ENCODE results near the gene KIAA1958. TPM values are rescaled to one million over a fixed set of nuclear protein-coding genes. Genes with fewer than 3 reads are reported as not detected.

Gene KIAA1958
- total RNA-seq, 1 experiment from 2014 or later, result 4.2 TPM

GRCh38 chr9:112477330-112477729 lies 9.3 kb upstream of the KIAA1958 start:
- Histone ChIP-seq H3K9me2 (replicated peaks; ENCODE audit: low read length) (no peaks in the 10 kb centered on the region), H3K4me2 (ENCODE audit: low read length) (no peak overlapping the region), H3K27me3 (ENCODE audit: low read length) (no peaks in the 10 kb centered on the region), H3K4me1 (ENCODE audit: insufficient read depth, low read length) (no peaks in the 10 kb centered on the region), H3K9me3 (ENCODE audit: low read length) (no peaks in the 10 kb centered on the region), H3F3A (ENCODE audit: low read length, unreplicated experiment) (no peaks in the 10 kb centered on the region), H3K9ac (ENCODE audit: low read length) (no peak overlapping the region), H2AFZ (ENCODE audit: low read length) (no peak overlapping the region), H4K20me1 (ENCODE audit: low read length) (no peaks in the 10 kb centered on the region), H3K36me3 (ENCODE audit: low read depth, low read length) (0 out of 2 replicates have a peak, but pooled peaks cover under 1% of the 10 kb centered on the region), H3K4me3 (ENCODE audit: low read length) (no peak overlapping the region), H3K79me2 (ENCODE audit: low read length) (no peaks in the 10 kb centered on the region), H3K27ac (ENCODE audit: low read length) (no peak overlapping the region)
- no TSS peak for BruUV-seq (replicated peaks)
- TF ChIP-seq, protein P1, sequence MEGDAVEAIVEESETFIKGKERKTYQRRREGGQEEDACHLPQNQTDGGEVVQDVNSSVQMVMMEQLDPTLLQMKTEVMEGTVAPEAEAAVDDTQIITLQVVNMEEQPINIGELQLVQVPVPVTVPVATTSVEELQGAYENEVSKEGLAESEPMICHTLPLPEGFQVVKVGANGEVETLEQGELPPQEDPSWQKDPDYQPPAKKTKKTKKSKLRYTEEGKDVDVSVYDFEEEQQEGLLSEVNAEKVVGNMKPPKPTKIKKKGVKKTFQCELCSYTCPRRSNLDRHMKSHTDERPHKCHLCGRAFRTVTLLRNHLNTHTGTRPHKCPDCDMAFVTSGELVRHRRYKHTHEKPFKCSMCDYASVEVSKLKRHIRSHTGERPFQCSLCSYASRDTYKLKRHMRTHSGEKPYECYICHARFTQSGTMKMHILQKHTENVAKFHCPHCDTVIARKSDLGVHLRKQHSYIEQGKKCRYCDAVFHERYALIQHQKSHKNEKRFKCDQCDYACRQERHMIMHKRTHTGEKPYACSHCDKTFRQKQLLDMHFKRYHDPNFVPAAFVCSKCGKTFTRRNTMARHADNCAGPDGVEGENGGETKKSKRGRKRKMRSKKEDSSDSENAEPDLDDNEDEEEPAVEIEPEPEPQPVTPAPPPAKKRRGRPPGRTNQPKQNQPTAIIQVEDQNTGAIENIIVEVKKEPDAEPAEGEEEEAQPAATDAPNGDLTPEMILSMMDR (conservative IDR thresholded peaks at IDR 0.05; ENCODE audit: low read depth, low read length), result no peak
- no peak for TF ChIP-seq EZH2phosphoT487 (IDR thresholded peaks at IDR 0.05; ENCODE audit: borderline replicate concordance, low read length)
- TF ChIP-seq EZH2 (IDR thresholded peaks at IDR 0.05; ENCODE audit: low read length, unreplicated experiment), result no peak
- ChIA-PET CTCF (no interaction called here), POLR2A (ENCODE audit: unreplicated experiment) (no interaction called here)
- no peak for ATAC-seq
- DNase-seq, result no peak
- intact Hi-C loops (cut with micrococcal nuclease), result no loop called here

DNA sequence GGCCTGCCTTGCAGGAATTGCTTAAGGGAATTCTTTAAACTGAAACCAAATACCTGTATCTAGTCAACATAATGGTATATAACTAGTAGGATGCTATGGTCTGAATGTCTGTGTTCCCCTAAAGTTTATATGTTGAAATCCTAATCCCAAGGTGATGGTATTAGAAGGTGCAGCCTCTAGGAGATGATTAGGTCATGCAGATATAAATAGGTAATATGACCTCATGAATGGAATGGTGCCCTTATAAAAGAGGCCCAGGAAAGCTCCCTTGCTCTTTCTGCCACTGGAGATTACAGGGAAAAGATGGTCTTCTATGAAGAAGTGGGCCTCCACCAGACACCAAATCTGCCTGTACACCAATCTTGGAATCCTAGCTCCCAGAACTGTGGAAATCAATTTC lies 7.4 kb upstream of the KIAA1958 start:
- TF ChIP-seq, protein P1 (conservative IDR thresholded peaks at IDR 0.05; ENCODE audit: low read depth, low read length), result no peak
- TF ChIP-seq EZH2phosphoT487 (IDR thresholded peaks at IDR 0.05; ENCODE audit: borderline replicate concordance, low read length) (no peak), EZH2 (IDR thresholded peaks at IDR 0.05; ENCODE audit: low read length, unreplicated experiment) (no peak)
- ATAC-seq, result no peak
- no peaks in the 10 kb centered on the region for H3K36me3 ChIP-seq (ENCODE audit: low read depth, low read length)
- no peaks in the 10 kb centered on the region for H3K4me1 ChIP-seq (ENCODE audit: insufficient read depth, low read length)
- CTCF ChIA-PET, result no interaction called here
- no peak for DNase-seq
- no peaks in the 10 kb centered on the region for H4K20me1 ChIP-seq (ENCODE audit: low read length)
- H3K9me3 ChIP-seq (ENCODE audit: low read length), result no peaks in the 10 kb centered on the region
- H3K27ac ChIP-seq (ENCODE audit: low read length), result no peak overlapping the region
- no peaks in the 10 kb centered on the region for H3F3A ChIP-seq (ENCODE audit: low read length, unreplicated experiment)
- no peaks in the 10 kb centered on the region for H3K9me2 ChIP-seq (replicated peaks; ENCODE audit: low read length)
- intact Hi-C loops (cut with micrococcal nuclease), result no loop called here
- H3K4me2 ChIP-seq (ENCODE audit: low read length), result no peak overlapping the region
- no TSS peak for BruUV-seq (replicated peaks)
- no peak overlapping the region for H3K9ac ChIP-seq (ENCODE audit: low read length)
- no peak overlapping the region for H2AFZ ChIP-seq (ENCODE audit: low read length)
- no peaks in the 10 kb centered on the region for H3K79me2 ChIP-seq (ENCODE audit: low read length)
- no peaks in the 10 kb centered on the region for H3K27me3 ChIP-seq (ENCODE audit: low read length)
- POLR2A ChIA-PET (ENCODE audit: unreplicated experiment), result no interaction called here
- no peak overlapping the region for H3K4me3 ChIP-seq (ENCODE audit: low read length)

- no peaks in the 10 kb centered on the region for H3K9me3 ChIP-seq (ENCODE audit: low read length)
- H3K4me2 ChIP-seq (ENCODE audit: low read length), result no peak overlapping the region
- H3K79me2 ChIP-seq (ENCODE audit: low read length), result peaks cover 24% of the 10 kb centered on the region
- ATAC-seq (no peak), DNase-seq (no peak)
- intact Hi-C loops (cut with micrococcal nuclease), result loop anchor here (10.0 kb wide), 1 partner anchor 100 kb away; the partner anchor contains the start of gene HSDL2
- TF ChIP-seq EZH2phosphoT487 (IDR thresholded peaks at IDR 0.05; ENCODE audit: borderline replicate concordance, low read length) (no peak), EZH2 (IDR thresholded peaks at IDR 0.05; ENCODE audit: low read length, unreplicated experiment) (no peak)
- TF ChIP-seq, protein P1 (conservative IDR thresholded peaks at IDR 0.05; ENCODE audit: low read depth, low read length), result no peak
- no peaks in the 10 kb centered on the region for H4K20me1 ChIP-seq (ENCODE audit: low read length)
- H3K27me3 ChIP-seq (ENCODE audit: low read length), result no peaks in the 10 kb centered on the region
- H3K9me2 ChIP-seq (replicated peaks; ENCODE audit: low read length), result no peaks in the 10 kb centered on the region
- no peak overlapping the region for H3K27ac ChIP-seq (ENCODE audit: low read length)
- POLR2A ChIA-PET (ENCODE audit: unreplicated experiment), result no interaction called here
- no peaks in the 10 kb centered on the region for H3F3A ChIP-seq (ENCODE audit: low read length, unreplicated experiment)
- BruUV-seq (replicated peaks), result no TSS peak
- peaks cover 14% of the 10 kb centered on the region for H3K4me1 ChIP-seq (ENCODE audit: insufficient read depth, low read length)
- no peaks in the 10 kb centered on the region for H3K36me3 ChIP-seq (ENCODE audit: low read depth, low read length)
- H2AFZ ChIP-seq (ENCODE audit: low read length), result no peak overlapping the region
- no peak overlapping the region for H3K9ac ChIP-seq (ENCODE audit: low read length)
- CTCF ChIA-PET, result no interaction called here
- H3K4me3 ChIP-seq (ENCODE audit: low read length), result no peak overlapping the region
Measured at GRCh38 chr9:112484607-112485006, 2.0 kb upstream of the KIAA1958 start.
